Smooth muscle cell of the brain vasculature (primary cell): ENCODE results near the gene DDX28.

Experiments used
- DNase-seq: peaks from one replicate; pipeline ENCODE4 v3.0.0-alpha.2; 2012; ENCODE audit warnings: low read depth, low spot score

Gene DDX28

GRCh38 chr16:68022728-68023537, at the start of gene DDX28, which contains the start of gene DUS2:
Gene DDX28, minus strand, starts transcription at chr16:68023232. Its CDS starts 30 bp downstream, at chr16:68023202.
Gene DUS2, plus strand, starts transcription at chr16:68023284. Its CDS starts 14,740 bp downstream, at chr16:68038024.
- peak; percentile 86 for DNase-seq

DNA sequence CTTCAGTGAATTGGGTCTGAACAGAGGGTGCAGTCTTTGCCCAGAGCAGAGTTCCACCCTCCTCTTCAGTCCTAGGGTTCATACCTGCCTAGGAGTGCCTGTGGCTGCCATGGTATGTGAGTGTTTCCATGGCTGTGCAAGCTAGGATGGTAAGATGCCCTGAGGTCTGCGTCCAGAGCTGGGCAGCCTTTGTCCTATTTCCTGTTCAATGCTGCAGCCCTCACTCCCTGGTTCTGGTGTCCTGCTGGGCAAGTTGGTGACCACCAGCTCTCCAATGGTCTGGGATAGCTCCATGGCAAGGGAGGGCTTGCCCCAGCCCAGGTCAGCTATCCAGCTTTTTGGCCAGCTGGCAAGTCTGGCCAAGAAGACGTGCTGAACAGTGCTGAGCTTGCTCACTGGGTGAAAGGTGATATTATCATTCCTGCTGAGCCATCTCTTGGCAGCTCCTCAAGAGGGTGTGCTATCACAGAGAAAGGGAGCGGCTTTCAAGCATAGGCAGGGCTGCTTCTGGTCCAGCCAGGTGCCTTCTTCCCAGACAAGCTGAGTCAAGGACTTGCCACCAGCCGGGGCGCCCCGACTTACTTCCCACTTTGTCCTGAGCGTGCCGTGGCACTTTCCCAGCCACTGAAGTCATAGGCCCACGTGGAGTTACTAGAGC, 49.1 kb upstream of the DDX28 start:
- peak; percentile 64 for DNase-seq

- no peak for DNase-seq
Observed at GRCh38 chr16:68071518-68071901, 48.5 kb upstream of the DDX28 start.

GRCh38 chr16:68070806-68071517, 47.9 kb upstream of the DDX28 start:
- DNase-seq = no peak

- DNase-seq = no peak
Observed at GRCh38 chr16:68070249-68070730, 47.3 kb upstream of the DDX28 start.

- DNase-seq = no peak
Observed at GRCh38 chr16:68069511-68070248, 46.6 kb upstream of the DDX28 start.

DNA sequence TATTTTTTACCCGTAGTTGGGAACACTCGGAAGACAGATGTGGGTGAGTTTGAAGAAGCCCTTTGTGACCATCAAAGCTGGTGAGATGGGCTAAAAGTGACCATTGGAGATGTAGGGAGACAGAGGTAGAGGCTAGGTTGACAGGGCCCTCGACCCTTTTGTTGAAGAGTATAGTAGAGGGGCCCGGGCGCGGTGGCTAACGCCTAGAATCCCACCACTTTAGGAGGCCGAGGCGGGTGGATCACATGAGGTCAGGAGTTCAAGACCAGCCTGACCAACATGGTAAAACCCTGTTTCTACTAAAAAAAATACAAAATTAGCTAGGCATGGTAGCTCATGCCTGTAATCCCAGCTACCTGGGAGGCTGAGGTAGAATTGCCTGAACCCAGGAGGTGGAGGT, 45.9 kb upstream of the DDX28 start:
- no peak for DNase-seq

DNA sequence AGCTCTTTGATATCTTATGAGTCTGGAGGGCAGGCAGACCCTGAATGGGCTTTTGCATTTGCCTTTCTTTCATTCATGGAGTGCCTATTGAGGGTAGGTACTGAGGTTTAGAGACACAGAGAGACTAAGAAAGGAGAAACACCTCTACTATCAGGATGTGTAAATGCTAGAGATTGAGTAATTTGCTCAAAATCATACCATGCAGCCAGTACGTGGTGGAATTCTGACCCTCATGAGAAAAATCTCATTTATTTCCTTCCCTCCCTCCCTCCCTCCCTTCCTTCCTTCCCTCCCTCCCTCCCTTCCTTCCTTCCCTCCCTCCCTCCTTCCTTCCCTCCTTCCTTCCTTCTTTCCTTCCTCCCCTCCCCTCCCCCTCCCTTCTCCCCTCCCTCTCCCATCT, 43.7 kb upstream of the DDX28 start:
- DNase-seq = no peak

GRCh38 chr16:68065716-68066305, 42.8 kb upstream of the DDX28 start:
- no peak for DNase-seq

DNA sequence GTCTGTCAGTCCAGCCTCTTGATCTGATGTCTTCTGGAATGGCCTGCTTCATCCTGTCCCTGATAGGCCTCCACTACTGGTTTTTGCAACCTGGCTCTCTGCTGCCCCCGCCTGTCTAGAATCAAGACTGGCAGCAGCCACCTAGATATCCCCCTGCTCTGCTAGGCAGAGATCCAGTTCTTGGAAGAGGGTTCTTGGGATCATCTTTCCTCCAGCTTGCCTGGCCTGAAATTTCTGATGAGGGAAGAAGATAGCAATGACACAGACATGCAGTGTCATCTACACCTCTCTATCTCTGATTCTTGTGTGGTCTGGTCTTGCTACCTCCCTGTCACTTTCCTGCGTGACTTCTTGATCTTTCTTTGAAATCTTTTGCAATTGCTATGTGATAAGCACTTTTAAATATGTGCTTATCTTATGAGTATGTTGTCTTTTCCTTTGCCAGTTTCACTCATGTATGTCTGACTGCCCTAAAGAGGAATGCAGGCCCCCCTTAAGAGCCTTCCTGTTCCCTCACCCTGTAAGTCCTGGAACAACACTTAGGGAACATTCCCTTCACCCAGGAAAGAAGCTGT, 41.8 kb upstream of the DDX28 start:
- DNase-seq = no peak

- DNase-seq = no peak
Observed at GRCh38 chr16:68062910-68063393, 39.9 kb upstream of the DDX28 start.

DNA sequence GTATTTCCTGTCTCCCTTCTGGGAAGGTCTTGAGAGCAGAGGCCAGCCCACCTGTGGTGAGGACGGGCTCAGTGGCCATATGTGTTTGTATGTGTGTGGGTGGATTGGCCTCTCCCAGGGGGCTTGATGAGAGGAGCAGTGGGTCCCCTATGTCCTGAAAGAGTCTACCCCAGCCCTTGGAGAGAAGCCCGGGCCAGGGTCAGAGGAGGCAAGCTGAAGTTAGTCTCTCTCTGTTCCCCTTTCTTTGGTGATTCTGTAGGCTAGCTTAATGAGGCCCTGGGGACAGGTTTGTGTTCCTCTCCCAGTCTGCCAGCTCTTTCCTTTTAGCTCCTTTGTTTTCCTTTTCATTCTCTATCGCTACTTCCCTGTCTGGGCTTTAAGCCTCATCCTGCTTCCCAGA, 38.4 kb upstream of the DDX28 start:
- DNase-seq = no peak

GRCh38 chr16:68059804-68060203, 36.8 kb upstream of the DDX28 start:
- no peak for DNase-seq

DNA sequence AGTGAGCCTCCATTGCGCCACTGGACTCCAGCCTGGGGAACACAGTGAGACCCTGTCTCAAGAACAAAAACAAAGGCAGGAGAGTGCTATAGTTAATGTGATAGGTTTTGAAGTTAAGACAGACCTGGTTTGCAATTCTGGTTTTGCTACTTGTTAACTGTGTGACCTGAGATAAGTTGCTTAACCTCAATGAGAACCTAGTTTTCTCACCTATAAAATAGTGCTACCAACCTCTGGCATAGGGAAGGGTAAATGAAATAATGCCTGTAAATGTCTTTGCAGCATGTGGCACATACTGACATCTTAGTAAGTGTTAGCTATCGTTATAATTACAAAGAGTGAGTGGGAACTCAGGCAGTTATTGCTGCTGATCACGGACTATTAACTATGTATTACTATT, 32.4 kb upstream of the DDX28 start:
- DNase-seq = no peak

DNA sequence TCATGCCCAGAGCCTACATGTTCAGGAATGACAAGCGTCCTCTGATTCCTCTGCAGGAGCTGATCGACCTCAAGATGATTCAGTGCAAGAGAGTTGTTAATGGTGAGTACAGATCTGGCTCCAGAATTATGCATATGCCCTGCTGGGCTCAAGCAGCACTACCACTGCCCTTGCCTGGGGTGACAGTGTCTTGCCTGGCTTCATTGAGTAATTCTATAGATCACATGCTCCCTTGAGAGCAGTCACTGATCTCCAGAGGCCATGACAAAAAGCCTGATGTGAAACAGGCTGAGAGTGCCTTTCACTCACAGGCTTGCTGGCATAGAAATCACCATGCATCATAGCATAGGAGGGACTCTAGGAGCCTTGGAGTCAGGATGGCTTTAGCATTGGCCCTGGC, 26.4 kb upstream of the DDX28 start:
- no peak for DNase-seq

DNA sequence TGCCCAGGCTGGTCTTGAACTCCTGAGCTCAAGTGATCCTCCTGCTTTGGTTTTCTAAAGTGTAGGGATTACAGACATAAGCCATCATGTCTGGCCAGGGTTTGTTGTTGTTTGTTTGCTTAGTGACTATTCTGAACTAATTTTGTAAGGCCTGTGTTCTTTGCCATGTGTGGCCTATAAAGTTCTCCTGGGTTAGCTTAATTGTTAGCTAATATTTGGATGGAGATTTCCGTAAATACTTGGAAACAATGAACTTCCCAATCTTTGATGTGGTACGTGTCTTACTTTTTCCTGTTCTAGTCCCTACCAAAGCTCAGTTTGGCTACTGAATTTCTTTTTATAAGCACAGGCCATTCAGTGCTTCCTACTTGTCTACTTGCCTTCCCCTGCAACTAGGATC, 25.0 kb upstream of the DDX28 start:
- DNase-seq = no peak

GRCh38 chr16:68046106-68046505, 23.1 kb upstream of the DDX28 start:
- DNase-seq = no peak

DNA sequence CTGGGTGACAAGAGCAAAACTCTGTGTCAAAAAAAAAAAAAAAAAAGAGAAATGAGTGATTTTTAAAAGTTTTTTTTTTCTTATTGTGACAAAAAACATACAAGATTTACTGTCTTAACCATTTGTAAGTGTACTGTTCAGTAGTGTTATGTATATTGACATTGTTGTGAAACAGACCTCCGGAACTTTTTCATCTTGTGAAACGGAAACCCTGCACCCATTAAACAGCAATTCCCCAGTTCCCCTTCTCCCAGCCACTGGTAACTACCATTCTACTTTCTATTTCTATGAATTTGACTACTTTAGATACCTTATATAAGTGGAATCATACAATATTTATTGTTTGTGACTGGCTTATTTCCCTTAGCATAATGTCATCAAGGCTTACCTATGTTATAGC, 18.8 kb upstream of the DDX28 start:
- no peak for DNase-seq

DNA sequence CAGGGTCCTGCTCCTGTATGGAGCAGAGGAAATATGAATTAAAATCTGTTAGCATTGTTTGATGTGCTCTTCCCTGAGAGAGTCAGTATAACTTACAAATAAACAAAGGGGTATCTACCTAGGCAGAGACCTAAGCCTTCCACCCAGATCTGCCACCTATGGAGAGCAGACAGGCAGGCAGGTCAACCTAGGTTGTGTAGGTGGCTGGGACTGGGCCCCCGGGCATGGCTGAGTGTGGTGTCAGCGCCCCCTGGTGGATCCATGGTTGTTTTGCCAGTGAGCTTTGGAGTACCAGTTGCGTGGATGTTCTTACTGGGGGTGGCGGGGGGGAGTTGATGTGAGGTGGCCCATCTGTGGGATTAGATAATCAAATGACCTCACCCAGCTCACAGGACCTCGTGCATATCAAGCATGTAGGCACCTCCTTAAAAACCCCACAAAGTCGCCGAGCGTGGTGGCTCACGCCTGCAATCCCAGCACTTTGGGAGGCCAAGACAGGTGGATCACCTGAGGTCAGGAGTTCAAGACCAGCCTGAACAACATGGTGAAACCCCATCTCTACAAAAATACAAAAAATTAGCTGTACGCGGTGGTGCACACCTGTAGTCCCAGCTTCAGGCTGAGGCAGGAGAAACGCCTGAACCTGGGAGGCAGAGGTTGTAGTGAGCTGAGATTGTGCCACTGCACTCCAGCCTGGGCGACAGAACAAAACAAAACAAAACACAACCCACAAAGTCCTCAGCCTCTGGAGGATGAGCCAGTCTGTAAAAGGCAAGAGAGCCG, 17.7 kb upstream of the DDX28 start:
- no peak for DNase-seq
